ENCODE measurements around the gene MSX1. TPM values are rescaled to one million over a fixed set of nuclear protein-coding genes. Genes with fewer than 3 reads are reported as not detected.
"Not testable (repeated sequence)": the region's sequence is repeated elsewhere in the genome, so short reads cannot be mapped to it uniquely, and the experiment has no call there.

Gene MSX1
- total RNA-seq, 1 experiment from 2014 or later, result 1.6 TPM

DNA sequence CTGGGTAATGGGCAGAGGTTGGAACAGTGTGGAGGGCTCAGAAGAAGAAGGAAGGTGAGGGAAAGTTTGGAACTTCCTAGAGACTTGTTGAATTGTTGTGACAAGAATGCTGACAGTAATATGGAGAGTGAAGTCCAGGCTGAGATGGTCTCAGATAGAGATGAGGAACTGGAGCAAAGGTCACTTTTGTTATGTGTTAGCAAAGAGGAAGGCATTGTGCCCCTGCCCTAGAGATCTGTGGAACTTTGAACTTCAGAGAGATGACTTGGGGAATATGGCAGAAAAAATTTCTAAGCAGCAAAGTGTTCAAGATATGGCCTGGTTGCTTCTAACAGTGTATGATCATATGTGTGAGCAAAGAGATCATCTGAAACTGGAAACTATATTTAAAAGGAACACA lies 37.9 kb upstream of the MSX1 start:
- Mint-ChIP-seq H3K4me1 (ENCODE audit: low read depth, unreplicated experiment) (no peaks in the 10 kb centered on the region), H3K9me3 (ENCODE audit: low read depth, unreplicated experiment) (peaks cover 11% of the 10 kb centered on the region), H3K4me3 (ENCODE audit: low read depth, unreplicated experiment) (no peak overlapping the region), H3K27ac (ENCODE audit: unreplicated experiment) (no peak overlapping the region), H3K36me3 (ENCODE audit: insufficient read depth, unreplicated experiment) (no peaks in the 10 kb centered on the region), H3K27me3 (ENCODE audit: unreplicated experiment) (no peaks in the 10 kb centered on the region)
- no TSS peak for BruUV-seq (replicated peaks)
- intact Hi-C loops (cut with micrococcal nuclease; ENCODE audit: unreplicated experiment), result no loop called here
- DNase-seq, result no peak
- TF ChIP-seq, protein P1, sequence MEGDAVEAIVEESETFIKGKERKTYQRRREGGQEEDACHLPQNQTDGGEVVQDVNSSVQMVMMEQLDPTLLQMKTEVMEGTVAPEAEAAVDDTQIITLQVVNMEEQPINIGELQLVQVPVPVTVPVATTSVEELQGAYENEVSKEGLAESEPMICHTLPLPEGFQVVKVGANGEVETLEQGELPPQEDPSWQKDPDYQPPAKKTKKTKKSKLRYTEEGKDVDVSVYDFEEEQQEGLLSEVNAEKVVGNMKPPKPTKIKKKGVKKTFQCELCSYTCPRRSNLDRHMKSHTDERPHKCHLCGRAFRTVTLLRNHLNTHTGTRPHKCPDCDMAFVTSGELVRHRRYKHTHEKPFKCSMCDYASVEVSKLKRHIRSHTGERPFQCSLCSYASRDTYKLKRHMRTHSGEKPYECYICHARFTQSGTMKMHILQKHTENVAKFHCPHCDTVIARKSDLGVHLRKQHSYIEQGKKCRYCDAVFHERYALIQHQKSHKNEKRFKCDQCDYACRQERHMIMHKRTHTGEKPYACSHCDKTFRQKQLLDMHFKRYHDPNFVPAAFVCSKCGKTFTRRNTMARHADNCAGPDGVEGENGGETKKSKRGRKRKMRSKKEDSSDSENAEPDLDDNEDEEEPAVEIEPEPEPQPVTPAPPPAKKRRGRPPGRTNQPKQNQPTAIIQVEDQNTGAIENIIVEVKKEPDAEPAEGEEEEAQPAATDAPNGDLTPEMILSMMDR (IDR thresholded peaks at IDR 0.05; ENCODE audit: unreplicated experiment), result no peak
- CTCF ChIA-PET, result no interaction called here

- H3K27ac Mint-ChIP-seq (ENCODE audit: unreplicated experiment); H3K4me1 Mint-ChIP-seq (ENCODE audit: low read depth, unreplicated experiment); BruUV-seq (replicated peaks); CTCF ChIA-PET; intact Hi-C loops (cut with micrococcal nuclease; ENCODE audit: unreplicated experiment); H3K4me3 Mint-ChIP-seq (ENCODE audit: low read depth, unreplicated experiment); H3K27me3 Mint-ChIP-seq (ENCODE audit: unreplicated experiment); H3K36me3 Mint-ChIP-seq (ENCODE audit: insufficient read depth, unreplicated experiment); DNase-seq; H3K9me3 Mint-ChIP-seq (ENCODE audit: low read depth, unreplicated experiment): not testable (repeated sequence)
Measured at GRCh38 chr4:4822286-4822685, 37.2 kb upstream of the MSX1 start.

- Mint-ChIP-seq H3K4me1 (ENCODE audit: low read depth, unreplicated experiment) (no peaks in the 10 kb centered on the region), H3K27ac (ENCODE audit: unreplicated experiment) (no peak overlapping the region), H3K27me3 (ENCODE audit: unreplicated experiment) (peaks cover 7% of the 10 kb centered on the region), H3K36me3 (ENCODE audit: insufficient read depth, unreplicated experiment) (no peaks in the 10 kb centered on the region), H3K4me3 (ENCODE audit: low read depth, unreplicated experiment) (no peak overlapping the region), H3K9me3 (ENCODE audit: low read depth, unreplicated experiment) (peaks cover 9% of the 10 kb centered on the region)
- DNase-seq, result no peak
- intact Hi-C loops (cut with micrococcal nuclease; ENCODE audit: unreplicated experiment), result no loop called here
- CTCF ChIA-PET, result no interaction called here
- BruUV-seq (replicated peaks), result no TSS peak
- TF ChIP-seq, protein P1 (IDR thresholded peaks at IDR 0.05; ENCODE audit: unreplicated experiment), result no peak
Measured at GRCh38 chr4:4823621-4824162, 35.8 kb upstream of the MSX1 start.

DNA sequence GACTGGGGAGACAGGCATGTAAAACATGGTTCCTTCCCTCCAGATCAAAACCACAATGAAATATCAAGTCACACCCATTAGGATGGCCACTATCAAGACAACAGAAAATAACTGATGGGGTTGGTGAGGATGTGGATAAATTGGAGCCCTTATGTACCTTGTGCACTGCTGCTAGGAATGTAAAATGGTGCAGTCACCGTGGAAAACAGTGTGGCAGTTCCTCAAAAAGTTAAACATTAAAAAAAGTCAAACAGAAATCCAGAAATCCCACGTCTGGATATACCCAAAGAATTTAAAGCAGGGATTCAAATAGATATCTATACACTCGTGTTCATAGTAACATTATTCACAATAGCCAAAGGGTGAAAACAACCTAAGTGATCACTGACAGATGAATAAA lies 35.2 kb upstream of the MSX1 start:
- no peaks in the 10 kb centered on the region for H3K36me3 Mint-ChIP-seq (ENCODE audit: insufficient read depth, unreplicated experiment)
- DNase-seq, result no peak
- H3K4me3 Mint-ChIP-seq (ENCODE audit: low read depth, unreplicated experiment), result no peak overlapping the region
- TF ChIP-seq, protein P1 (IDR thresholded peaks at IDR 0.05; ENCODE audit: unreplicated experiment), result no peak
- H3K27me3 Mint-ChIP-seq (ENCODE audit: unreplicated experiment), result peaks cover 13% of the 10 kb centered on the region
- H3K27ac Mint-ChIP-seq (ENCODE audit: unreplicated experiment), result no peak overlapping the region
- H3K9me3 Mint-ChIP-seq (ENCODE audit: low read depth, unreplicated experiment), result peaks cover 9% of the 10 kb centered on the region
- intact Hi-C loops (cut with micrococcal nuclease; ENCODE audit: unreplicated experiment), result no loop called here
- CTCF ChIA-PET, result no interaction called here
- no TSS peak for BruUV-seq (replicated peaks)
- no peaks in the 10 kb centered on the region for H3K4me1 Mint-ChIP-seq (ENCODE audit: low read depth, unreplicated experiment)

- no peaks in the 10 kb centered on the region for H3K36me3 Mint-ChIP-seq (ENCODE audit: insufficient read depth, unreplicated experiment)
- intact Hi-C loops (cut with micrococcal nuclease; ENCODE audit: unreplicated experiment), result no loop called here
- no peak overlapping the region for H3K27ac Mint-ChIP-seq (ENCODE audit: unreplicated experiment)
- no TSS peak for BruUV-seq (replicated peaks)
- no peaks in the 10 kb centered on the region for H3K4me1 Mint-ChIP-seq (ENCODE audit: low read depth, unreplicated experiment)
- CTCF ChIA-PET, result no interaction called here
- H3K27me3 Mint-ChIP-seq (ENCODE audit: unreplicated experiment), result peaks cover 14% of the 10 kb centered on the region
- peaks cover 9% of the 10 kb centered on the region for H3K9me3 Mint-ChIP-seq (ENCODE audit: low read depth, unreplicated experiment)
- no peak for DNase-seq
- TF ChIP-seq, protein P1 (IDR thresholded peaks at IDR 0.05; ENCODE audit: unreplicated experiment), result no peak
- H3K4me3 Mint-ChIP-seq (ENCODE audit: low read depth, unreplicated experiment), result no peak overlapping the region
Measured at GRCh38 chr4:4825431-4825830, 34.0 kb upstream of the MSX1 start.
